H9 (cell line): ENCODE data around the gene CD209. TPM values are rescaled to one million over a fixed set of nuclear protein-coding genes. Genes with fewer than 3 reads are reported as not detected.

Experiments
- DNase-seq: peaks from one replicate; pipeline ENCODE4 v3.0.0-alpha.2; 2017
- H2AFZ ChIP-seq: one replicate; pipeline ENCODE4 v1.6.1; 2013; ENCODE audit warnings: mild to moderate bottlenecking, low read length, control low read depth, moderate library complexity
- H2AK5ac ChIP-seq: 2 replicates; pipeline ENCODE4 v1.6.1; 2013; ENCODE audit warnings: low read length, control low read depth, mixed read lengths; ENCODE audit not compliant: insufficient read length
- H2BK120ac ChIP-seq: one replicate; pipeline ENCODE4 v1.6.1; 2013; ENCODE audit warnings: low read depth, mild to moderate bottlenecking, low read length, control low read depth, inconsistent platforms; ENCODE audit not compliant: poor library complexity, severe bottlenecking
- H2BK12ac ChIP-seq: 2 replicates; pipeline ENCODE4 v1.6.1; 2013; ENCODE audit warnings: low read length, control low read depth, mixed read lengths, low read depth; ENCODE audit not compliant: insufficient read length
- H2BK15ac ChIP-seq: 2 replicates; pipeline ENCODE4 v1.6.1; 2013; ENCODE audit warnings: low read depth, low read length, control low read depth
- H2BK20ac ChIP-seq: one replicate; pipeline ENCODE4 v1.6.1; 2013; ENCODE audit warnings: low read depth, mild to moderate bottlenecking, low read length, control low read depth, inconsistent platforms; ENCODE audit not compliant: poor library complexity, severe bottlenecking
- H2BK5ac ChIP-seq: 2 replicates; pipeline ENCODE4 v1.6.1; 2013; ENCODE audit warnings: low read length, control low read depth, mixed read lengths; ENCODE audit not compliant: insufficient read length
- H3K14ac ChIP-seq: 2 replicates; pipeline ENCODE4 v1.6.1; 2013; ENCODE audit warnings: low read length, control low read depth; ENCODE audit not compliant: insufficient read depth
- H3K18ac ChIP-seq: 2 replicates; pipeline ENCODE4 v1.6.1; 2013; ENCODE audit warnings: low read depth, mild to moderate bottlenecking, mixed read lengths, low read length, control low read depth; ENCODE audit not compliant: insufficient read length
- H3K23ac ChIP-seq: 2 replicates; pipeline ENCODE4 v1.6.1; 2013; ENCODE audit warnings: low read length, control low read depth, mixed read lengths, low read depth; ENCODE audit not compliant: insufficient read length
- H3K23me2 ChIP-seq: 2 replicates; pipeline ENCODE4 v1.6.1; 2013; ENCODE audit warnings: low read depth, mild to moderate bottlenecking, mixed read lengths, low read length, control low read depth; ENCODE audit not compliant: insufficient read length, poor library complexity, severe bottlenecking
- H3K27ac ChIP-seq: 2 replicates; pipeline ENCODE4 v1.5.1; 2013; ENCODE audit warnings: low read length, control low read depth, mixed read lengths, low read depth; ENCODE audit not compliant: insufficient read length
- H3K27me3 ChIP-seq: 2 replicates; pipeline ENCODE4 v1.6.1; 2013; ENCODE audit warnings: low read length, control low read depth, inconsistent platforms; ENCODE audit not compliant: insufficient read depth
- H3K4ac ChIP-seq: 2 replicates; pipeline ENCODE4 v1.6.1; 2013; ENCODE audit warnings: low read depth, mild to moderate bottlenecking, control low read depth, inconsistent platforms, low read length, moderate library complexity
- H3K4me1 ChIP-seq: 2 replicates; pipeline ENCODE4 v1.6.1; 2013; ENCODE audit warnings: low read length, control low read depth, inconsistent platforms; ENCODE audit not compliant: insufficient read depth
- H3K4me2 ChIP-seq: 2 replicates; pipeline ENCODE4 v1.6.1; 2013; ENCODE audit warnings: low read length, control low read depth, mixed read lengths; ENCODE audit not compliant: insufficient read length, insufficient read depth
- H3K56ac ChIP-seq: 2 replicates; pipeline ENCODE4 v1.6.1; 2013; ENCODE audit warnings: low read depth, mild to moderate bottlenecking, mixed read lengths, low read length, control low read depth; ENCODE audit not compliant: insufficient read length
- H3K79me1 ChIP-seq: 2 replicates; pipeline ENCODE4 v1.6.1; 2013; ENCODE audit warnings: low read depth, mild to moderate bottlenecking, moderate library complexity, low read length, control low read depth, inconsistent platforms; ENCODE audit not compliant: insufficient read depth, poor library complexity, severe bottlenecking
- H3K79me2 ChIP-seq: 2 replicates; pipeline ENCODE4 v1.6.1; 2013; ENCODE audit warnings: low read length, control low read depth, inconsistent platforms; ENCODE audit not compliant: insufficient read depth
- H3K9ac ChIP-seq: 2 replicates; pipeline ENCODE4 v1.6.1; 2013; ENCODE audit warnings: low read length, control low read depth, mixed read lengths; ENCODE audit not compliant: insufficient read length; ENCODE audit errors: extremely low read depth
- H3K9me3 ChIP-seq: one replicate; pipeline ENCODE4 v1.6.1; 2013; ENCODE audit warnings: low read depth, low read length, inconsistent platforms; ENCODE audit not compliant: control insufficient read depth
- H3T11ph ChIP-seq: one replicate; pipeline ENCODE4 v1.6.1; 2013; ENCODE audit warnings: mild to moderate bottlenecking, low read length, control low read depth, inconsistent platforms
- H4K20me1 ChIP-seq: one replicate; pipeline ENCODE4 v1.6.1; 2013; ENCODE audit not compliant: control insufficient read depth, insufficient read length, insufficient read depth
- H4K5ac ChIP-seq: 2 replicates; pipeline ENCODE4 v1.6.1; 2013; ENCODE audit warnings: low read depth, mild to moderate bottlenecking, mixed read lengths, low read length, control low read depth; ENCODE audit not compliant: insufficient read length
- H4K8ac ChIP-seq: replicated peaks from 2 replicates; pipeline ENCODE4 v1.6.1; 2013; ENCODE audit warnings: low read length, control low read depth, mixed read lengths, low read depth; ENCODE audit not compliant: insufficient read length
- H4K91ac ChIP-seq: 2 replicates; pipeline ENCODE4 v1.6.1; 2013; ENCODE audit warnings: low read depth, mild to moderate bottlenecking, moderate library complexity, mixed read lengths, low read length, control low read depth; ENCODE audit not compliant: insufficient read length
- H3K27ac Mint-ChIP-seq, 3 experiments: 2 replicates in 2 of 3; 3 replicates in 1 of 3; pipeline ENCODE4 v1.8.0; 2020 to 2021; ENCODE audit warnings: mixed read lengths in 3 of 3, mild to moderate bottlenecking in 1 of 3, moderate library complexity in 1 of 3
- H3K27me3 Mint-ChIP-seq: 2 replicates; pipeline ENCODE4 v1.8.0; 2021; ENCODE audit warnings: low read depth, mild to moderate bottlenecking, moderate library complexity, mixed read lengths
- H3K36me3 Mint-ChIP-seq, 3 experiments: 2 replicates in 2 of 3; 3 replicates in 1 of 3; pipeline ENCODE4 v1.8.0; 2020 to 2021; ENCODE audit warnings: low read depth in 3 of 3, mixed read lengths in 3 of 3; ENCODE audit not compliant: insufficient read depth in 1 of 3
- H3K4me1 Mint-ChIP-seq, 2 experiments: 2 replicates each; pipeline ENCODE4 v1.8.0; 2020; ENCODE audit warnings: mixed read lengths in 2 of 2
- H3K4me3 Mint-ChIP-seq, 2 experiments: 2 replicates in 1 of 2; 3 replicates in 1 of 2; pipeline ENCODE4 v1.8.0; 2020 to 2021; ENCODE audit warnings: mild to moderate bottlenecking in 2 of 2, mixed read lengths in 2 of 2, moderate library complexity in 1 of 2
- H3K9me3 Mint-ChIP-seq, 2 experiments: 2 replicates in 1 of 2; 3 replicates in 1 of 2; pipeline ENCODE4 v1.8.0; 2020; ENCODE audit warnings: mild to moderate bottlenecking in 2 of 2, mixed read lengths in 2 of 2, moderate library complexity in 1 of 2
- WGBS: extraction: QIAGEN DNeasy Blood & Tissue Kit; methylation state at CpG from one replicate; pipeline ENCODE4 v1.1.7; 2013; ENCODE audit warnings: missing lambda C conversion rate, low lambda C conversion rate, mixed read lengths; ENCODE audit not compliant: insufficient read length; ENCODE audit errors: extremely low coverage; 5-methylcytosine and 5-hydroxymethylcytosine counted together
- total RNA-seq: library from RNA; stranded (reverse); gene quantifications from 2 replicates; pipeline ENCODE4 v1.2.1, GENCODE V29; 2021
- TF ChIP-seq, protein P1 (sequence below): fragments of 200-600 bp; sonication (generic); conservative IDR thresholded peaks from 3 replicates; pipeline ENCODE4 v1.8.0; 2021; ENCODE audit warnings: antibody characterized with exemption, mild to moderate bottlenecking

The CD209 gene
- total RNA-seq, 1 experiment from 2014 or later: not detected

- Histone ChIP-seq H4K20me1 (no peaks in the 10 kb centered on the region), H3K27ac (no peak overlapping the region), H3K14ac (no peak overlapping the region), H3K79me1 (no peaks in the 10 kb centered on the region), H2BK120ac (no peak overlapping the region), H3K23me2 (peaks cover 19% of the 10 kb centered on the region), H2AK5ac (no peak overlapping the region), H3K27me3 (peaks cover 14% of the 10 kb centered on the region; the same call in 1 of the 2 replicates), H2BK15ac (no peak overlapping the region), H4K8ac (no peak overlapping the region), H3K79me2 (no peaks in the 10 kb centered on the region), H2BK20ac (no peak overlapping the region), H2AFZ (no peak overlapping the region), H4K91ac (no peak overlapping the region), H3T11ph (no peak overlapping the region), H4K5ac (no peak overlapping the region), H3K9me3 (no peaks in the 10 kb centered on the region), H3K18ac (no peak overlapping the region), H3K4ac (no peak overlapping the region), H3K4me2 (no peak overlapping the region), H3K4me1 (no peaks in the 10 kb centered on the region; the same call in 1 of the 2 replicates), H3K56ac (no peak overlapping the region), H2BK5ac (no peak overlapping the region), H3K23ac (no peak overlapping the region), H2BK12ac (no peak overlapping the region), H3K9ac (no peak overlapping the region)
- H3K27me3 Mint-ChIP-seq: peaks cover 52% of the 10 kb centered on the region
- H3K27ac Mint-ChIP-seq: no peak overlapping the region
- no peak overlapping the region for H3K4me3 Mint-ChIP-seq
- no peak for DNase-seq
- H3K4me1 Mint-ChIP-seq: peaks cover 7 to 23% of the 10 kb centered on the region in 2 experiments
- TF ChIP-seq, protein P1, sequence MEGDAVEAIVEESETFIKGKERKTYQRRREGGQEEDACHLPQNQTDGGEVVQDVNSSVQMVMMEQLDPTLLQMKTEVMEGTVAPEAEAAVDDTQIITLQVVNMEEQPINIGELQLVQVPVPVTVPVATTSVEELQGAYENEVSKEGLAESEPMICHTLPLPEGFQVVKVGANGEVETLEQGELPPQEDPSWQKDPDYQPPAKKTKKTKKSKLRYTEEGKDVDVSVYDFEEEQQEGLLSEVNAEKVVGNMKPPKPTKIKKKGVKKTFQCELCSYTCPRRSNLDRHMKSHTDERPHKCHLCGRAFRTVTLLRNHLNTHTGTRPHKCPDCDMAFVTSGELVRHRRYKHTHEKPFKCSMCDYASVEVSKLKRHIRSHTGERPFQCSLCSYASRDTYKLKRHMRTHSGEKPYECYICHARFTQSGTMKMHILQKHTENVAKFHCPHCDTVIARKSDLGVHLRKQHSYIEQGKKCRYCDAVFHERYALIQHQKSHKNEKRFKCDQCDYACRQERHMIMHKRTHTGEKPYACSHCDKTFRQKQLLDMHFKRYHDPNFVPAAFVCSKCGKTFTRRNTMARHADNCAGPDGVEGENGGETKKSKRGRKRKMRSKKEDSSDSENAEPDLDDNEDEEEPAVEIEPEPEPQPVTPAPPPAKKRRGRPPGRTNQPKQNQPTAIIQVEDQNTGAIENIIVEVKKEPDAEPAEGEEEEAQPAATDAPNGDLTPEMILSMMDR: no peak
- WGBS: no CpG with 5 or more reads among the region's 7 CpGs
- H3K9me3 Mint-ChIP-seq: peaks cover 0 to 2% of the 10 kb centered on the region in 2 experiments; a peak in 1 of 5 replicates
- no peaks in the 10 kb centered on the region; a peak in 1 of 7 replicates for H3K36me3 Mint-ChIP-seq
These were observed 44.9 kb upstream of the CD209 start for GRCh38 chr19:7792281-7792680.
